HUES64 (cell line): ENCODE measurements around the gene AFF3.

Experiments
- H3K27ac ChIP-seq: 2 replicates; pipeline ENCODE4 v1.7.0; 2013; ENCODE audit warnings: low read depth, low read length, inconsistent platforms
- H3K27me3 ChIP-seq: 2 replicates; pipeline ENCODE4 v1.6.1; 2013; ENCODE audit warnings: mild to moderate bottlenecking, low read length; ENCODE audit not compliant: insufficient read depth
- H3K36me3 ChIP-seq: 2 replicates; pipeline ENCODE4 v1.6.1; 2013; ENCODE audit warnings: mild to moderate bottlenecking, low read length; ENCODE audit not compliant: insufficient read depth
- H3K4me1 ChIP-seq: 2 replicates; pipeline ENCODE4 v1.6.1; 2013; ENCODE audit warnings: mild to moderate bottlenecking, low read length, moderate library complexity; ENCODE audit not compliant: insufficient read depth
- H3K4me3 ChIP-seq: 2 replicates; pipeline ENCODE4 v1.5.1; 2013; ENCODE audit warnings: mild to moderate bottlenecking, low read length, moderate library complexity
- H3K9ac ChIP-seq: 2 replicates; pipeline ENCODE4 v1.6.1; 2013; ENCODE audit warnings: mild to moderate bottlenecking, low read depth, low read length
- H3K9me3 ChIP-seq: 2 replicates; pipeline ENCODE4 v1.6.1; 2013; ENCODE audit warnings: low read depth, low read length; ENCODE audit not compliant: insufficient read depth
- WGBS: fragments of 150-250, 120-280 bp; methylation state at CpG from one replicate; pipeline ENCODE4 v1.1.7; 2013; ENCODE audit warnings: missing lambda C conversion rate; 5-methylcytosine and 5-hydroxymethylcytosine counted together

Gene AFF3

DNA sequence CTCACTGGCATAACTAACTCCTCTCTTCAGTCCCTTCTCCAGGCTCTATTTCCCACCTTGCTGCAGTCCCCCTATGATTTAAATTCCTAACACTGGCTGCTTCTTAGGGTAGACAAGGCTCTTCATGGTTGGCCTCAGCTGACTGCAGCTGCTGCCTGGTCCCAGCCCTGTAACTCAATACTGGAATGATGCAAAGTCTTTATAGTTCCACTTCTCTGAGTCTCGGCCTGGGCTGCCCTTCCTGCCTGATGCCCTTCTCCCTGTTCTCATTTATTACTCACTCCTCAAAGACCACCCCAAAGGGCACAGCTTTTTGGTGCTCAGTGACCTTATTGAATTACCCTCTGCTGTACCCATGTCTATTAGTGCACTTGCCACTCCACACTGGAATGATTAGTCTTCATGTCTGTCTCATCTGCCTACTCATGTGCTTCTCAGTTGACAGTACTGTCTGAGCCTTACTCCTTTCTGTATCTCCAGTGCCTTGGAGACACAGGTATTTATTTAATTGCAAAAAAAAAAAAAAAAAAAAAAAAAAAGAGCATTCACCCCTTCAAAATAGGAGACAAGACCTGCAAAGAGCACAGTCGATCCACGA lies 453.1 kb downstream of the AFF3 start:
- Histone ChIP-seq H3K36me3 (no peaks in the 10 kb centered on the region), H3K4me3 (no peak overlapping the region), H3K27me3 (no peaks in the 10 kb centered on the region), H3K9ac (no peak overlapping the region), H3K9me3 (no peaks in the 10 kb centered on the region), H3K27ac (no peak overlapping the region), H3K4me1 (no peaks in the 10 kb centered on the region)
- 79% methylated on average over 1 of the region's 3 CpGs for WGBS

DNA sequence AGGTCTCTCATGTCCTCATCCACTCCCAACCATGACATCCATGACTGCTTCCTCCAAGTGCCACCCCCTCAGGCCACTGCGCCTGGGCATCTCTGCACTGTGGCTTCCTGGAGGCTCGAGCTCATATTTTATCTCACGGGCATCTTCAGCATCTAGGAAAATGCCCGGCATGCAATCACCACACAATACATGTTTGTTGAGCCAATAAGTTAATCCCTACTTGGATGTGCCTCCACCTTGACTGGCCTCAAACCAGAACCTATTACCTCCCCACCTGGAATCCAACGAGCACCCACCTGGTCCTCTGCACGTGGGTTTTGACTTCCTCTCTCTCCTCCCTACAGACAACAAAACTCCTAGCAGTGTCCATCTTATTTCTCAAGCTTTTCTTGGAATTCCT lies 453.7 kb downstream of the AFF3 start:
- no peak overlapping the region for H3K27ac ChIP-seq
- no peak overlapping the region for H3K4me3 ChIP-seq

DNA sequence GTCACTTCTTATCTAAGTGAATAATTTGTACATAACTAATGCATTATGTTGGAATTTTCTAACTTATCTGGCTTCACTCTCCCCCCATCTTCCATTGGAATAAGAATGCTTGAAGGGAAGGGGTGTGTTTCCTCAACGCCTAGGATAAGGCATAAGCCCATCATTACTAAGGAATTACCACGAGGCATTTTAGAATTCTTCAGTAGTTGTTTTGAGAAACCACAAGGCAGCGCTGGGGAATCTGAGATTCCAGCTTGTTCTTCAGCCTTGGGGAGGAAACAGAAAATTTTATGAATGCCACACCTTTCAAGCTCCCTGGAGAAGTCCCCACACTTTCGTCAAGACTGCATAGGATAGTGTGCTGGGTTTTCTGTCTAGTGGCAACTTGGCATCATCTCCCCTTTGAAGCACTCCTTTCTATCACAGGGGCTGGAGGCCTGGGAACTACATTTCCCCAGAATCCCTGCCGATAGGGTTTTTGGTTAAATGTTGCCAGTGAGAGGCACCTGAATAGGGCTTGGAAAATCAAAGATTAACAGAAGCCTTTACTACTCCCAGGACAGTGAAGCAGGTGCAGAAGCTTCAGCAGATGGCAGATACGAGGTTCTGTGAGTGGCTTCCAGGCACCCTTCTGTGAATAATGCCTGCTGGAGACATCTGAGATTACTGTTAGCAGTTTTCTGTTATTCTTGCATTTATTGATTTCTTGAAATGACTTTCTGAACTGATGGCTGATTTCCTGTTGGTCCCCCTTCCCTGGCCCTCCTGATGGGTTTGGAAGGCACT lies 459.9 kb downstream of the AFF3 start:
- 89% methylated on average over 6 of the region's 6 CpGs for WGBS
- Histone ChIP-seq H3K4me1 (no peaks in the 10 kb centered on the region), H3K9me3 (no peaks in the 10 kb centered on the region), H3K9ac (no peak overlapping the region), H3K4me3 (no peak overlapping the region), H3K27me3 (no peaks in the 10 kb centered on the region), H3K36me3 (no peaks in the 10 kb centered on the region), H3K27ac (no peak overlapping the region)

More for the DNA sequence above, 453.7 kb downstream of the AFF3 start:
- Histone ChIP-seq H3K36me3 (no peaks in the 10 kb centered on the region), H3K9me3 (no peaks in the 10 kb centered on the region), H3K27me3 (no peaks in the 10 kb centered on the region), H3K9ac (no peak overlapping the region), H3K4me1 (no peaks in the 10 kb centered on the region)
- WGBS: 92% methylated on average over 6 of the region's 6 CpGs

DNA sequence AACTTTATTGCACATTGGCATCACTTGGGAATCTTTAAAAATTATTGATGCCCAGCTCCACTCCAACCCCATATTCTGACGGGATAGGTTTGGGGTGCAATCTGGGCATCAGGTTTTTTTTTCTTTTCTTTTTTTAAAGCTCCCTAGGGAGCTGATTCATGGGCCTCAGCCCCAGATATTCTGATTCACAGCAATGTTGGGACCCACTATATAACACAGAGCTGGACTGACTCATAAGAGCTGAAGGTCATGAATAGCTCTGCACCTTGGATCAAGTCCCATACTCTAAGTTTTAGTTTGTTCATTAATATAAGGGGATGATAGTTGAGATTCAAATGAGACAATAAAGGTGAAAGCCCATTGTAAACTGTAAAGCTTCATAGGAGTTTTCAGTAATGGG lies 461.4 kb downstream of the AFF3 start:
- WGBS: 100% methylated on average over 1 of the region's 1 CpG
- H3K4me1 ChIP-seq: no peaks in the 10 kb centered on the region
- no peaks in the 10 kb centered on the region for H3K9me3 ChIP-seq
- H3K27ac ChIP-seq: no peak overlapping the region
- no peaks in the 10 kb centered on the region for H3K27me3 ChIP-seq
- no peaks in the 10 kb centered on the region for H3K36me3 ChIP-seq
- no peak overlapping the region for H3K4me3 ChIP-seq
- no peak overlapping the region for H3K9ac ChIP-seq

DNA sequence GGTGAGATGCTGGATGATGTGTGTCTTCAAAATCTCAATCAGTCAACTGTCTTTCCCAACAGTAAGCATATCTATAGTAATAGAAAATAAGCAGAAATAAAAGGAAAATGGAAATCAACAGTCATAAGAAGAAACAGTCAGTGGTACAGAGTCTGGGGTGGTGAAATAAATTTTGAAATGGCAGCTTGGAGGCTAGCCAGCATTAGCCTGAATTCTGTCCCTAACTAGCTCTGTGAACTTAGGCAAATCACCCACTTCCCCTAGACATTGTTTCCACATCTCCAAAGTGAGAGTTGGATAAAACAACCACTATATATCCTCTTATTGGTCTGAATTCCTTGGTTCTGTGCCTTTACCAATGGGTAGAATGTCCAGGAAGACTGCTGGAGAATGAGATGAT lies 462.9 kb downstream of the AFF3 start:
- Histone ChIP-seq H3K27ac (no peak overlapping the region), H3K4me1 (no peaks in the 10 kb centered on the region), H3K36me3 (no peaks in the 10 kb centered on the region), H3K9ac (no peak overlapping the region), H3K4me3 (no peak overlapping the region), H3K9me3 (no peaks in the 10 kb centered on the region), H3K27me3 (no peaks in the 10 kb centered on the region)

DNA sequence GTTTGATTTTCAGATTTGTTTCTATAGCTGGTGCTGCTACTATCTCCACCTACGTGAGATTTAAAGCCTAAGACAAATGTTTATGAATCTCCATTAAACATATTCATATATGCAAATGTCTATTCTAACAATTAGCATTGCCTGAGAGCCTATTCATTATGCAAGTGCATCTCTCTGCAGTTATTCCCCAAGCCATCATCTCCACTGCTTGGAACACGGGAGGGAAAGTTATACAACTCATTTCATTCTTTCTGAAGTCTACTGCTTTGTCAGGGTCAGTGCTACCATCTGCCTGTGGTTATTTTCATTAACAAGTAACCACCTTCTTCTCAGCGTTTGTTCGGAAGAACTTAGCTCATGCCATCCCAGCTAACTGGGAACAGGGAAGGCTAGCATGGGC lies 463.8 kb downstream of the AFF3 start:
- H3K9ac ChIP-seq: no peak overlapping the region
- H3K9me3 ChIP-seq: no peaks in the 10 kb centered on the region
- no peaks in the 10 kb centered on the region for H3K4me1 ChIP-seq
- H3K4me3 ChIP-seq: no peak overlapping the region
- 90% methylated on average over 4 of the region's 4 CpGs for WGBS
- H3K36me3 ChIP-seq: no peaks in the 10 kb centered on the region
- no peaks in the 10 kb centered on the region for H3K27me3 ChIP-seq
- H3K27ac ChIP-seq: no peak overlapping the region

DNA sequence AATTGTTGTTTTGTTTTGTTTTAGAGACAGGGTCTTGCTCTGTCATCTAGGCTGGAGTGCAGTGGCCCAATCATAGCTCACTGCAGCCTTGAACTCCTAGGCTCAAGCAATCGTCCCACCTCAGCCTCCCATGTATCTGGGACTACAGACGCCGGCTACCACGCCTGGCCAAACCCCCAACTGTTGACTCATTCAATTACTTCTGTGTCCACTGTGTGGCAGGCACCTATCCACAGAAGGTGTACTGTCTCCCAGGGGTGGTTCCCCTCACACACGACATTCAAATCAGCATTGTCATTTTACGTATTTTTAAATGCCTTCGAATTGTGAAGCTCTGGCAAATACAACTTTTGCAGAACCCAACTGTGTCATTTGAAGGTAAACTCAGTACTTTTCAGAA lies 464.6 kb downstream of the AFF3 start:
- H3K9ac ChIP-seq: no peak overlapping the region
- H3K4me1 ChIP-seq: no peaks in the 10 kb centered on the region
- no peak overlapping the region for H3K27ac ChIP-seq
- no peaks in the 10 kb centered on the region for H3K9me3 ChIP-seq
- H3K27me3 ChIP-seq: no peaks in the 10 kb centered on the region
- 88% methylated on average over 7 of the region's 7 CpGs for WGBS
- H3K36me3 ChIP-seq: no peaks in the 10 kb centered on the region
- H3K4me3 ChIP-seq: no peak overlapping the region

DNA sequence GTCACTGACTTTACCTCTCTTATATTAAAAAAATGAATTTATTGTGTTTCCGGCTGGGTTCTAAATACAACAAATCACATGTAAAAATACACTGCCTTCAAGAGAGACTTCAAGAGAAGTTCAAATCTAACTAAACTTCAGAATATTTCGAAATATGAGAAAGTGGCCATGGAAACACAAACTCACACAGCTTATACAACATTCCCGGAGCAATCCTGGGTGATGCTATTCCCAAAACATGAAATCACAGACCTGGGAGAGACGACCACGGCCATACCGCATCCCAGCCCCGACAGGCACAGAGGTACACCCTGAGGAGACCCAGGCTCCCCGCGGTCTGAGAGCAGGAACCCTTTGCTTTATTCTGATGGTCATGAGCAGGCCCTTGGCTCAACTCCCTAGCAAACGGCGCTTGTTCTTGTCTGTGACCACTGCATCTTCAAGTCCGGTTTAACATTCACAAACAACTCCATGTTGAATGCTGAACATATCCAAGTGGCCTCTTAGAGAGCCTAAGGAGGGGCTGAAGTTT lies 467.2 kb downstream of the AFF3 start:
- no peaks in the 10 kb centered on the region for H3K27me3 ChIP-seq
- no peaks in the 10 kb centered on the region for H3K4me1 ChIP-seq
- no peaks in the 10 kb centered on the region for H3K9me3 ChIP-seq
- 96% methylated on average over 12 of the region's 12 CpGs for WGBS
- no peak overlapping the region for H3K27ac ChIP-seq
- H3K36me3 ChIP-seq: no peaks in the 10 kb centered on the region
- H3K4me3 ChIP-seq: no peak overlapping the region
- no peak overlapping the region for H3K9ac ChIP-seq

DNA sequence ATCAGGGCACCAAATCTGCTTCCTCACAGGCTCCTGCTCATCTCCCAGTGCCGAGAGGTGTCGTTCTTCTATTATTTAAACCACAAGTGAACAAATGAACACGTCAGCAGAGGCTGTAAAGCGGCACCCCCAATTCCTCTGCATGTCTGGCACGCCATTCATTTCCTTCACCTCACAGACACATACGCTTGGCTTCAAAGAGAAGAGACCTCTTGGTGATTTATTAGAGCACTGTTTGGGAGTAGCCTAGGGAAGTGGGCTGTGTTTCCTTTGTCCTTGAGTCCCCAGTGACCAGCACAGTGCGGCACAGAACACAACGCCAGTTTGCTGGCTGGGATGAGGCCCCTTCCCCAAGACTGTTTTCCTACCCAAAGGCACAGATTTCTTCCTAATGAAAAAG lies 468.3 kb downstream of the AFF3 start:
- H3K27me3 ChIP-seq: no peaks in the 10 kb centered on the region
- no peak overlapping the region for H3K9ac ChIP-seq
- no peaks in the 10 kb centered on the region for H3K9me3 ChIP-seq
- H3K36me3 ChIP-seq: no peaks in the 10 kb centered on the region
- no peak overlapping the region for H3K4me3 ChIP-seq
- 95% methylated on average over 8 of the region's 8 CpGs for WGBS
- H3K27ac ChIP-seq: no peak overlapping the region
- no peaks in the 10 kb centered on the region for H3K4me1 ChIP-seq

DNA sequence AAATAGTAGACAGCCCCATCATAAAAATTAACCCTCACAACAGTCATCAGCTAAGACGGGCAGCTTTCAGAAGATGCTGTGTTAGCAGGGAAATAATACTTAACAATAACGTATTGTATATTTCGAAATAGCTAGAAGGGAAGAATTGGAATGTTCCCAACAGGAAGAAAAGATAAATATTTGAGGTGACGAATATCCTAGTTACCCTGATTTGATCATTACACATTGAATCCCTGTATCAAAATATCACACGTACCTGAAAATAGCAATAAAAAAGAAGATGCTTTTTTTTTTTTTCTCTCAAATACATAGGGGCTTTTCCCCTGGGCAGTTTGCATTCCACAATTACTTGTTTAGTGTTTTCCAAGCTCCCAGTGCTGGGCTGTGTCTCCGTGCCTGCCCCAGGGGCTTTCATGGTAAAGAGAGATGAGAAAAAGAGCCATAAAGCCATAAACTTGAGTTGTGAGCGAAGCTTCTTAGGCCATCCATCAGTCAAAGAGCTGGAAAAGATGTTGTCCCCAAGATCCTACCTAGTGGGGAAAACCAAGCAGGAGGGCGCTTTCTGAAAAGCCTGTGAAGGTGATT lies 469.5 kb downstream of the AFF3 start:
- 78% methylated on average over 5 of the region's 8 CpGs for WGBS
- Histone ChIP-seq H3K9me3 (no peaks in the 10 kb centered on the region), H3K36me3 (no peaks in the 10 kb centered on the region), H3K27me3 (no peaks in the 10 kb centered on the region), H3K4me1 (no peaks in the 10 kb centered on the region), H3K9ac (no peak overlapping the region), H3K27ac (no peak overlapping the region), H3K4me3 (no peak overlapping the region)
